Pancreas (tissue), 10 donors: ENCODE measurements around the gene DHRS9. TPM values are rescaled to one million over a fixed set of nuclear protein-coding genes. Genes with fewer than 3 reads are reported as not detected.
A peak's percentile ranks its signal among the peaks of the same experiment; 100 is the strongest.

Experiments used
- ATAC-seq, 4 donors: fragments of 200-7000 bp; cut with Tn5 transposase; one replicate each; pipeline versions ENCODE4 v1.8.0 to v1.9.1; 2020; ENCODE audit warnings: mild to moderate bottlenecking in 4 of 4, moderate library complexity in 4 of 4
- DNase-seq, 6 donors: peaks; one replicate each; pipeline ENCODE4 v3.0.0-alpha.2; 2020
- FAIRE-seq: peaks from 2 replicates; lab custom pipeline; 2012; peaks lifted over from hg19 to GRCh38; lab: Jason Lieb, UNC
- H3K27ac ChIP-seq, 4 donors: fragments of 200-600 bp; sonication (generic); 1 replicate in 3 of 4; 2 replicates in 1 of 4; pipeline versions ENCODE4 v1.5.0 to v1.8.0; 2020
- H3K27me3 ChIP-seq, 4 donors: fragments of 200-600 bp; one replicate each; pipeline ENCODE4 v1.8.0; 2021
- H3K36me3 ChIP-seq, 3 donors: fragments of 200-600 bp; sonication (generic) in 1 of 3; one replicate each; pipeline versions ENCODE4 v1.5.0 to v1.8.0; 2020 to 2021
- H3K4me1 ChIP-seq, 3 donors: fragments of 200-600 bp; one replicate each; pipeline ENCODE4 v1.8.0; 2021
- H3K4me3 ChIP-seq, 4 donors: fragments of 200-600 bp; sonication (generic) in 2 of 4; one replicate each; pipeline versions ENCODE4 v1.5.0 to v1.8.0; 2020 to 2021
- H3K9me3 ChIP-seq, 4 donors: fragments of 200-600 bp; one replicate each; pipeline ENCODE4 v1.8.0; 2021
- CTCF ChIP-seq, 4 donors: fragments of 200-600 bp; sonication (generic) in 3 of 4; IDR thresholded peaks; one replicate each; pipeline versions ENCODE4 v1.5.0 to v1.8.0; 2021; ENCODE audit warnings: antibody characterized with exemption in 4 of 4
- WGBS, 2 donors: extraction: QIAGEN DNeasy Blood & Tissue Kit; methylation state at CpG; one replicate each; pipeline ENCODE4 v1.1.7; 2013; 5-methylcytosine and 5-hydroxymethylcytosine counted together
- intact Hi-C, 3 donors: fragments of 100-400 bp; cut with DNase I; formaldehyde crosslinking; loops; one replicate each; pipeline versions ENCODE4 v1.11.1 to v1.14.2; 2022
- polyA plus RNA-seq, 2 donors: library from polyadenylated mRNA; stranded (reverse); fragments of 200-250 nt; gene quantifications; one replicate each; pipeline ENCODE4 v1.2.3, GENCODE V29; 2013
- total RNA-seq, 6 donors: library from RNA; stranded (reverse); fragmentation: NEBNext Ultra II Directional in 4 of 6; extraction: Animal tissue kit (Norgen Biotek cat#: 25700) in 4 of 6; gene quantifications; one replicate each; pipeline versions ENCODE4 v1.2.1 to v1.2.4, GENCODE V29; 2021 to 2023
- donor health status: healthy with polysubstance abuse.
- donor health status: DM: no; HTN: no; CAD: no; lungs with moderate emphysema.
- donor health status: DM: no; HTN: no; CAD: no.
- donor health status: control.
- donor health status: control.
- donor health status: Bipolar disorder and iron deficiency.
- donor health status: DM: yes; HTN: yes; CAD: no.
- donor health status: DM: no; HTN: no; CAD: no.
- donor health status: DM: no; HTN: no; CAD: no.
- donor health status: DM: yes; HTN: yes; CAD: no.

Gene DHRS9
- total and polyA plus RNA-seq, 8 donors = 0.12 to 3.4 (median 0.40) TPM; not detected in 1

GRCh38 chr2:169065422-169065821 is 3.9 kb upstream of the DHRS9 start:
- no peaks in the 10 kb centered on the region for H3K9me3 ChIP-seq
- no peak for FAIRE-seq
- no peaks in the 10 kb centered on the region for H3K4me1 ChIP-seq
- WGBS, 2 donors = 16 to 24% methylated on average over 1 of the region's 1 CpG
- no peaks in the 10 kb centered on the region for H3K36me3 ChIP-seq
- H3K27me3 ChIP-seq = no peaks in the 10 kb centered on the region
- no peak overlapping the region for H3K27ac ChIP-seq
- intact Hi-C loops = no loop called here
- H3K4me3 ChIP-seq = no peak overlapping the region
- DNase-seq = no peak
- TF ChIP-seq CTCF (IDR thresholded peaks at IDR 0.05) = no peak
- no peak for ATAC-seq

- no peak for TF ChIP-seq CTCF (IDR thresholded peaks at IDR 0.05)
- no peak for FAIRE-seq
- H3K27ac ChIP-seq = no peak overlapping the region
These were observed 3.4 kb upstream of the DHRS9 start for GRCh38 chr2:169065864-169066517.

GRCh38 chr2:169066897-169067296 is 2.5 kb upstream of the DHRS9 start:
- H3K9me3 ChIP-seq = no peaks in the 10 kb centered on the region
- peak in 1 of 4 donors; percentile 22 for ATAC-seq
- H3K27me3 ChIP-seq = no peaks in the 10 kb centered on the region
- no peak overlapping the region for H3K4me3 ChIP-seq
- no peaks in the 10 kb centered on the region for H3K36me3 ChIP-seq
- no peak for FAIRE-seq
- H3K4me1 ChIP-seq = no peaks in the 10 kb centered on the region
- intact Hi-C loops = no loop called here
- WGBS, 2 donors = 39 to 41% methylated on average over 1 of the region's 1 CpG
- no peak for TF ChIP-seq CTCF (IDR thresholded peaks at IDR 0.05)
- no peak for DNase-seq
- H3K27ac ChIP-seq = peak overlapping the region in 1 of 4 donors; percentile 1

More at GRCh38 chr2:169065864-169066517, 3.4 kb upstream of the DHRS9 start:
- Histone ChIP-seq H3K27me3 (no peaks in the 10 kb centered on the region), H3K9me3 (no peaks in the 10 kb centered on the region), H3K36me3 (no peaks in the 10 kb centered on the region), H3K4me3 (no peak overlapping the region), H3K4me1 (no peaks in the 10 kb centered on the region)
- intact Hi-C loops = no loop called here
- 74 to 75% methylated on average over 2 of the region's 2 CpGs for WGBS, 2 donors
- no peak for ATAC-seq
- no peak for DNase-seq

DNA sequence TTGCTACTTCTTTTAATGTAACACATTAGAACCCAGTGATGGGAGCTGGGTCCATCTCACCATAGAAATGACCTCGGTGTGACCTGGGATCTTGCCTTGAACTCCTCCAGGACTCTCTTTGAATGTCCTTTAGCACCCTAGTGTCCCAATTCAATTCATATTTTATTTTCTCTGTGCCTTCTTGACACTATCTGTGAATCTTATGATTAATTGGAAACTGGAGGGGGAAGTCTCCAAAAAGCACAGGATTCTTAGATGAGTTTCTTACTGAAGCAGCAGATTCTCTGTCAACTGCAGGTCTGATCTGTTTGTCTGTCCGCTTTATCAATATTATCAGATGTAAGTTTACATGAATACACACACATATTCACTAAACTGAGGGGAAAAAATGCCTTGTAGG is 470 bp downstream of the DHRS9 start:
- TF ChIP-seq CTCF (IDR thresholded peaks at IDR 0.05) = no peak
- H3K27me3 ChIP-seq = no peaks in the 10 kb centered on the region
- intact Hi-C loops = no loop called here
- DNase-seq = no peak
- no peak overlapping the region for H3K27ac ChIP-seq
- no peaks in the 10 kb centered on the region for H3K4me1 ChIP-seq
- no peaks in the 10 kb centered on the region for H3K9me3 ChIP-seq
- no peak for ATAC-seq
- H3K36me3 ChIP-seq = no peaks in the 10 kb centered on the region
- no peak overlapping the region for H3K4me3 ChIP-seq
- no peak for FAIRE-seq
- 72 to 88% methylated on average over 2 of the region's 2 CpGs for WGBS, 2 donors

DNA sequence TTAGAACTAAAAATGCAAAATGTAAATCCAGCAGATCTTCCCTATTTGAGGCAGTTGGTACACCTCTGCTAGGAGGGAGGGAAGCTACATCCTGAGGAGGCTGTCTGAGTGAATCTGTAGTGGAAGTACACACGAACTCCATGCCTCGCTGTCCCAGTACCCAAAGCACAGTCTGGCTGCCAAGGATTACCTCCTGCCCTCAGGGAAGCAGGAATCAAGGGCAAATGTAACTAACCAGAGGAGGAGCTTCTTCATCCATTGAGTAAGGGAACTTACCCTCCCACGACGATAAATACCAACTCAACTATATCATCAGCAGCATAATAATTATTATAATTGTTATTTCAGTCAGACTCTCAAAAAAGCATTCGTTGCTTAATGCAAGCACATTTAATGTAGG is 2.1 kb downstream of the DHRS9 start:
- H3K27me3 ChIP-seq = no peaks in the 10 kb centered on the region
- no peaks in the 10 kb centered on the region for H3K4me1 ChIP-seq
- 67 to 68% methylated on average over 5 of the region's 5 CpGs for WGBS, 2 donors
- no peak for DNase-seq
- no peak for FAIRE-seq
- no peaks in the 10 kb centered on the region for H3K36me3 ChIP-seq
- H3K27ac ChIP-seq = no peak overlapping the region
- ATAC-seq = no peak
- intact Hi-C loops = no loop called here
- no peak overlapping the region for H3K4me3 ChIP-seq
- TF ChIP-seq CTCF (IDR thresholded peaks at IDR 0.05) = no peak
- H3K9me3 ChIP-seq = no peaks in the 10 kb centered on the region
